ENCODE data around the gene PPP2R5D.

PPP2R5D gene

DNA sequence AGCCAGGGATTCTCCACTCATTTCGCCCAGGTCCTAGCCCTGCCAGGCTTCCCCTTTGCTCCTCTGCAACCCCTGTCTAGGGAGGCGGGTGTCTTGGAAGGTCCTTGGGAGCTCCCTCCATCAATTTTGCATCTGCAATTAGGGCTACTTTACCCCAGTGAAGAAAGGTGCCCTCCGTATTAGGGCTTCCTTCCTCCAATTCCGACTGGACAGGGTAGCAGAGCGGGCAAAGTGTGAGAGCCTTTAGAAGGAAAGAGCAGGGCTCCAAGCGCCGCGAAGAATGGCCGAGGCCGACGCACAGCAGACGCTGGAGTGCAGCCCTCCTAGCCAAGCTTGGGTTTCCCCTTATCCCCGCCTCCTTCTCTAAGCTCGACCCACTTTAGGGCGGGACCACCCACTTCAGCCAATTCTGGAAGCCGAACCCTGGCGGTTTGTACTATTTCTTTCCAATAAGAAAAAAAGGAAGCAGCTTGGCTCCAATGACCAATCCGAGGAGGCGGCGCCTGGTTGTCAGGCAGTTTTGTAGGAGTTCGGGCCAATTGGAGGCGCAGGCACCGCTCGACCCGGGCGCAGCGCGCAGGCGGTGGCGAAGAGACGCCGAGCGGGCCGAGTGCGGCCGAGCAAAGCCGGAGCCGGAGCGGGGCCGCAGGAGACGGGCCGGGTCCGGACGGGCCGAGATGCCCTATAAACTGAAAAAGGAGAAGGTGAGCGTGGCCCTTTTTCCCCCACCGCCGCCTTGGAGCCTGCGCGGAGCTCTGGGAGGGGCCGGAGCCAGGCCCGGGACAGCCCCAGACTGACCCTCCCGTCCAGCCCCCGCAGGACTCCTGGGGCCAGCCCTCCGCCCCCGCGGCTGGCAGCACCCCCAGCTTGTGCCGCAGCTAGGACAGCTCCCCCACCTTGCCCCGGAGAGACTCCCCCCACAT is at the start of gene PPP2R5D:
TSS of gene PPP2R5D (plus strand) at position 570 of the 923 bp plus-strand sequence. CDS start at position 678, 108 bp downstream.
- Histone ChIP-seq H3K27ac (ENCODE audit: low read depth, low read length) (peak within 1 kb of the TSS; percentile 22; the same call in 1 of the 2 replicates), H3K9me2 (replicated peaks; ENCODE audit: control insufficient read depth, low read length) (no peaks in the 10 kb centered on the region), H3K9me3 (ENCODE audit: control insufficient read depth, insufficient read depth, low read length) (no peaks in the 10 kb centered on the region), H3K79me2 (ENCODE audit: control insufficient read depth, low read length) (peaks cover 37% of the 10 kb centered on the region), H3K4me3 (ENCODE audit: low read length) (peak within 1 kb of the TSS; percentile 89), H3K36me3 (ENCODE audit: control insufficient read depth, low read length) (peaks cover 3% of the 10 kb centered on the region; the same call in 1 of the 2 replicates), H3F3A (ENCODE audit: control insufficient read depth, insufficient read depth) (peaks cover 4% of the 10 kb centered on the region; the same call in 1 of the 2 replicates), H3K27me3 (ENCODE audit: control insufficient read depth, low read length) (no peaks in the 10 kb centered on the region), H3K4me2 (ENCODE audit: low read length) (peak within 1 kb of the TSS; percentile 99), H3K4me1 (ENCODE audit: control insufficient read depth, low read length) (peaks cover 31% of the 10 kb centered on the region), H4K20me1 (ENCODE audit: control insufficient read depth, insufficient read depth, low read depth, low read length) (no peaks in the 10 kb centered on the region)
- TF ChIP-seq, protein P1, sequence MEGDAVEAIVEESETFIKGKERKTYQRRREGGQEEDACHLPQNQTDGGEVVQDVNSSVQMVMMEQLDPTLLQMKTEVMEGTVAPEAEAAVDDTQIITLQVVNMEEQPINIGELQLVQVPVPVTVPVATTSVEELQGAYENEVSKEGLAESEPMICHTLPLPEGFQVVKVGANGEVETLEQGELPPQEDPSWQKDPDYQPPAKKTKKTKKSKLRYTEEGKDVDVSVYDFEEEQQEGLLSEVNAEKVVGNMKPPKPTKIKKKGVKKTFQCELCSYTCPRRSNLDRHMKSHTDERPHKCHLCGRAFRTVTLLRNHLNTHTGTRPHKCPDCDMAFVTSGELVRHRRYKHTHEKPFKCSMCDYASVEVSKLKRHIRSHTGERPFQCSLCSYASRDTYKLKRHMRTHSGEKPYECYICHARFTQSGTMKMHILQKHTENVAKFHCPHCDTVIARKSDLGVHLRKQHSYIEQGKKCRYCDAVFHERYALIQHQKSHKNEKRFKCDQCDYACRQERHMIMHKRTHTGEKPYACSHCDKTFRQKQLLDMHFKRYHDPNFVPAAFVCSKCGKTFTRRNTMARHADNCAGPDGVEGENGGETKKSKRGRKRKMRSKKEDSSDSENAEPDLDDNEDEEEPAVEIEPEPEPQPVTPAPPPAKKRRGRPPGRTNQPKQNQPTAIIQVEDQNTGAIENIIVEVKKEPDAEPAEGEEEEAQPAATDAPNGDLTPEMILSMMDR (IDR thresholded peaks at IDR 0.05; ENCODE audit: low read depth, low read length, poor library complexity, severe bottlenecking), result no peak
- no peak for TF ChIP-seq EZH2phosphoT487 (IDR thresholded peaks at IDR 0.05; ENCODE audit: borderline replicate concordance, low read length)

DNA sequence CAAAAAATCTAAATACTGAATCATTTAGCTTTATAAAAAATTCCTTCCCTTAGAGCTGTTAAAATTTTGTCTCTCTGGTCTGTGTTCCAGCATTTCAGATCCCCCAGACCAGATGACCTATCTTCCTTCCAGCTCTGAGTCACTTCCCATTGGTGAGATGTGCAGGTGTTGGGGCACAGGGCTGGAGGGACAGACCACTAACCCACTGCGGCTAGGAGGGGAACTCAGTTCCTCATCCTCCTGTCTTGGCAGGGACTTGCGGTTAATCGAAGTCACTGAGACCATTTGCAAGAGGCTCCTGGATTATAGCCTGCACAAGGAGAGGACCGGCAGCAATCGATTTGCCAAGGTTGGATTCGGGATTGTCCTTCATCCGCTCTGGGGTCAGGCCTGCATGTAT is 49.0 kb upstream of the PPP2R5D start:
- Histone ChIP-seq H3K4me3 (ENCODE audit: low read length) (no peak overlapping the region), H3K4me2 (ENCODE audit: low read length) (no peak overlapping the region), H3K79me2 (ENCODE audit: control insufficient read depth, low read length) (peaks cover 59% of the 10 kb centered on the region), H3K4me1 (ENCODE audit: control insufficient read depth, low read length) (peaks cover 26% of the 10 kb centered on the region), H3K9me2 (replicated peaks; ENCODE audit: control insufficient read depth, low read length) (no peaks in the 10 kb centered on the region), H3K36me3 (ENCODE audit: control insufficient read depth, low read length) (peaks cover 96% of the 10 kb centered on the region), H3K9me3 (ENCODE audit: control insufficient read depth, insufficient read depth, low read length) (no peaks in the 10 kb centered on the region), H3K27ac (ENCODE audit: low read depth, low read length) (no peak overlapping the region), H3F3A (ENCODE audit: control insufficient read depth, insufficient read depth) (peaks cover 5% of the 10 kb centered on the region), H4K20me1 (ENCODE audit: control insufficient read depth, insufficient read depth, low read depth, low read length) (peaks cover 12% of the 10 kb centered on the region), H3K27me3 (ENCODE audit: control insufficient read depth, low read length) (no peaks in the 10 kb centered on the region)
- TF ChIP-seq EZH2phosphoT487 (IDR thresholded peaks at IDR 0.05; ENCODE audit: borderline replicate concordance, low read length), result no peak
- TF ChIP-seq, protein P1 (IDR thresholded peaks at IDR 0.05; ENCODE audit: low read depth, low read length, poor library complexity, severe bottlenecking), result no peak

DNA sequence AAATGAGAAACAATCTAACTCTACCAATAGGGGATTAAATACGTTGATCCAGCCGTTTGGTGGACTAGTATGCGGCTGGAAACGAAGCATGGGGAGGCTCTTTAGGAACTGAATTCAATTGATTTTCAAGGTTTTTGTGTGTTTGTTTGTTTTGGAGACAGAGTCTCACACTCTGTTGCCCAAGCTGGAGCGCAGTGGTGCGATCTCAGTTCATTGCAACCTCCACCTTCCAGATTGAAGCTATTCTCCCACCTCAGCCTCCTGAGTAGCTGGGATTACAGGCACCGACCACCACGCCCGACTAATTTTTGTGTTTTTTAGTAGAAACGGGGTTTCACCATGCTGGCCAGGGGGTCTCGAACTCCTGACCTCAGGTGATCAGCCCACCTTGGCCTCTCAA is 48.0 kb upstream of the PPP2R5D start:
- TF ChIP-seq, protein P1 (IDR thresholded peaks at IDR 0.05; ENCODE audit: low read depth, low read length, poor library complexity, severe bottlenecking), result no peak
- no peak for TF ChIP-seq EZH2phosphoT487 (IDR thresholded peaks at IDR 0.05; ENCODE audit: borderline replicate concordance, low read length)
- Histone ChIP-seq H3K4me3 (ENCODE audit: low read length) (no peak overlapping the region), H3K9me3 (ENCODE audit: control insufficient read depth, insufficient read depth, low read length) (no peaks in the 10 kb centered on the region), H3K4me1 (ENCODE audit: control insufficient read depth, low read length) (peaks cover 19% of the 10 kb centered on the region), H3K9me2 (replicated peaks; ENCODE audit: control insufficient read depth, low read length) (no peaks in the 10 kb centered on the region), H3F3A (ENCODE audit: control insufficient read depth, insufficient read depth) (no peaks in the 10 kb centered on the region), H4K20me1 (ENCODE audit: control insufficient read depth, insufficient read depth, low read depth, low read length) (peaks cover 12% of the 10 kb centered on the region), H3K4me2 (ENCODE audit: low read length) (no peak overlapping the region), H3K27ac (ENCODE audit: low read depth, low read length) (no peak overlapping the region), H3K27me3 (ENCODE audit: control insufficient read depth, low read length) (no peaks in the 10 kb centered on the region), H3K36me3 (ENCODE audit: control insufficient read depth, low read length) (peaks cover 93% of the 10 kb centered on the region), H3K79me2 (ENCODE audit: control insufficient read depth, low read length) (peaks cover 48% of the 10 kb centered on the region)

Data from DOHH2 (cell line).